SK-N-SH (cell line): ENCODE data around the gene RNF151. TPM values are rescaled to one million over a fixed set of nuclear protein-coding genes. Genes with fewer than 3 reads are reported as not detected.

ENCODE experiments used
- CTCF ChIA-PET: fragments of 300-600, 350-600 bp; formaldehyde crosslinking; extraction: SDS; loops from one replicate; lab custom pipeline; 2021; lab: Yijun Ruan, JAX
- POLR2A ChIA-PET: fragments of 350-600 bp; sonication (Branson Sonifier 250); formaldehyde crosslinking; extraction: SDS; loops from one replicate; lab custom pipeline; 2020; ENCODE audit warnings: antibody characterized with exemption, inconsistent platforms; lab: Yijun Ruan, JAX
- DNase-seq: peaks from one replicate; pipeline ENCODE4 v3.0.0; 2012
- H2AFZ ChIP-seq: fragments of 200-600 bp; sonication (generic); 2 replicates; pipeline ENCODE4 v1.8.1; 2016; ENCODE audit warnings: antibody characterized with exemption, mild to moderate bottlenecking, low read depth
- H3F3A ChIP-seq: fragments of 200-600 bp; sonication (generic); replicated peaks from 2 replicates; pipeline ENCODE3; 2016; ENCODE audit warnings: antibody characterized with exemption, mild to moderate bottlenecking; ENCODE audit not compliant: insufficient read depth
- H3K27ac ChIP-seq, 2 experiments: fragments of 200-500 bp in 1 of 2; fragments of 200-600 bp in 1 of 2; sonication (Bioruptor generic) in 1 of 2; sonication (generic), shearing (Covaris generic) in 1 of 2; 2 replicates each; pipeline versions ENCODE4 v1.5.1 to v1.6.1; 2014 to 2016; ENCODE audit warnings: low read depth in 2 of 2, inconsistent platforms in 1 of 2, low read length in 1 of 2, mild to moderate bottlenecking in 1 of 2, mixed read lengths in 1 of 2
- H3K27me3 ChIP-seq: fragments of 200-600 bp; sonication (generic), shearing (Covaris generic); 2 replicates; pipeline ENCODE4 v1.6.1; 2016; ENCODE audit warnings: mixed run types; ENCODE audit not compliant: insufficient read depth
- H3K36me3 ChIP-seq, 2 experiments: fragments of 200-500 bp in 1 of 2; fragments of 200-600 bp in 1 of 2; sonication (Bioruptor generic) in 1 of 2; sonication (generic) in 1 of 2; replicated peaks in 1 of 2; 2 replicates each; pipeline versions ENCODE3 to v1.5.1; 2014 to 2016; ENCODE audit warnings: low read length in 1 of 2, mild to moderate bottlenecking in 1 of 2; ENCODE audit not compliant: insufficient read depth in 2 of 2, control insufficient read depth in 1 of 2
- H3K4me1 ChIP-seq, 2 experiments: fragments of 200-500 bp in 1 of 2; fragments of 200-600 bp in 1 of 2; sonication (Bioruptor generic) in 1 of 2; sonication (generic), shearing (Covaris generic) in 1 of 2; 2 replicates each; pipeline versions ENCODE4 v1.5.1 to v1.6.1; 2014 to 2016; ENCODE audit warnings: low read depth in 1 of 2, low read length in 1 of 2, mixed run types in 1 of 2; ENCODE audit not compliant: insufficient read depth in 2 of 2, control insufficient read depth in 1 of 2
- H3K4me2 ChIP-seq: fragments of 200-600 bp; sonication (generic), shearing (Covaris generic); 2 replicates; pipeline ENCODE4 v1.6.1; 2017; ENCODE audit warnings: mixed run types
- H3K4me3 ChIP-seq, 2 experiments: fragments of 200-500 bp in 1 of 2; fragments of 200-600 bp in 1 of 2; sonication (Bioruptor generic) in 1 of 2; sonication (generic), shearing (Covaris generic) in 1 of 2; 2 replicates each; pipeline versions ENCODE4 v1.5.1 to v1.8.1; 2014 to 2016; ENCODE audit warnings: low read depth in 2 of 2, inconsistent platforms in 1 of 2, low read length in 1 of 2, mild to moderate bottlenecking in 1 of 2, mixed read lengths in 1 of 2, moderate library complexity in 1 of 2
- H3K79me2 ChIP-seq: fragments of 200-600 bp; sonication (generic); 2 replicates; pipeline ENCODE4 v1.8.1; 2017; ENCODE audit warnings: mild to moderate bottlenecking; ENCODE audit not compliant: insufficient read depth
- H3K9ac ChIP-seq: fragments of 200-600 bp; sonication (generic); 2 replicates; pipeline ENCODE4 v1.6.1; 2017; ENCODE audit warnings: mixed run types
- H3K9me2 ChIP-seq: fragments of 200-600 bp; sonication (generic); 2 replicates; pipeline ENCODE4 v1.6.1; 2017; ENCODE audit warnings: mixed run types
- H3K9me3 ChIP-seq: fragments of 200-600 bp; sonication (generic); 2 replicates; pipeline ENCODE4 v1.6.1; 2017; ENCODE audit warnings: mixed run types, mild to moderate bottlenecking, moderate library complexity
- H4K20me1 ChIP-seq: fragments of 200-600 bp; sonication (generic); 2 replicates; pipeline ENCODE4 v1.6.1; 2017; ENCODE audit warnings: mild to moderate bottlenecking, mixed run types; ENCODE audit not compliant: insufficient read depth
- CHD2 ChIP-seq: fragments of 150-350 bp; IDR thresholded peaks from 2 replicates; pipeline ENCODE4 v1.6.1; 2018; ENCODE audit warnings: low read length; ENCODE audit not compliant: partially characterized antibody
- ELF1 ChIP-seq: IDR thresholded peaks from 2 replicates; pipeline ENCODE4 v1.4.0; 2012
- FOXJ3 ChIP-seq: sonication (generic); formaldehyde crosslinking; IDR thresholded peaks from 2 replicates; pipeline ENCODE4 v1.5.1; 2020; ENCODE audit warnings: mild to moderate bottlenecking, missing genetic modification reagents
- FOXM1 ChIP-seq: IDR thresholded peaks from 2 replicates; pipeline ENCODE4 v1.4.0; 2012; ENCODE audit warnings: low read depth, mild to moderate bottlenecking
- GABPA ChIP-seq: IDR thresholded peaks from 2 replicates; pipeline ENCODE4 v1.4.0; 2012; ENCODE audit warnings: low read depth, mild to moderate bottlenecking
- MAX ChIP-seq: IDR thresholded peaks from 2 replicates; pipeline ENCODE4 v1.4.0; 2012; ENCODE audit warnings: low read depth
- MEF2A ChIP-seq: IDR thresholded peaks from 2 replicates; pipeline ENCODE4 v1.4.0; 2012; ENCODE audit warnings: low read depth, borderline replicate concordance
- MXI1 ChIP-seq: IDR thresholded peaks from 2 replicates; pipeline ENCODE4 v1.6.1; 2012; ENCODE audit warnings: mild to moderate bottlenecking, low read depth, low read length, improper control_type of control experiment
- NFIC ChIP-seq: IDR thresholded peaks from 2 replicates; pipeline ENCODE4 v1.4.0; 2012; ENCODE audit warnings: borderline replicate concordance
- NRF1 ChIP-seq: IDR thresholded peaks from 2 replicates; pipeline ENCODE4 v1.6.1; 2012; ENCODE audit warnings: low read depth, mild to moderate bottlenecking, low read length
- PBX3 ChIP-seq: IDR thresholded peaks from 2 replicates; pipeline ENCODE4; 2012
- RCOR1 ChIP-seq: fragments of 150-350 bp; IDR thresholded peaks from 2 replicates; pipeline ENCODE4 v1.6.1; 2017; ENCODE audit warnings: antibody characterized with exemption, low read length
- REST ChIP-seq: IDR thresholded peaks from 2 replicates; pipeline ENCODE4 v1.6.1; 2012; ENCODE audit warnings: mild to moderate bottlenecking, low read depth, low read length, moderate library complexity
- SIN3A ChIP-seq: IDR thresholded peaks from 2 replicates; pipeline ENCODE4 v1.6.1; 2012; ENCODE audit warnings: low read depth, mild to moderate bottlenecking, low read length, moderate library complexity, borderline replicate concordance
- TAF1 ChIP-seq: IDR thresholded peaks from 2 replicates; pipeline ENCODE4 v1.6.1; 2012; ENCODE audit warnings: low read depth, mild to moderate bottlenecking, low read length, moderate library complexity, borderline replicate concordance
- TCF12 ChIP-seq: IDR thresholded peaks from 2 replicates; pipeline ENCODE4 v1.4.0; 2012
- USF1 ChIP-seq: IDR thresholded peaks from 2 replicates; pipeline ENCODE4 v1.4.0; 2012; ENCODE audit warnings: low read depth, borderline replicate concordance
- YY1 ChIP-seq: IDR thresholded peaks from 2 replicates; pipeline ENCODE4 v1.4.0; 2012; ENCODE audit warnings: low read depth, mild to moderate bottlenecking
- WGBS: methylation state at CpG from one replicate; pipeline ENCODE4 v1.1.6; 2017; ENCODE audit warnings: low lambda C conversion rate; 5-methylcytosine and 5-hydroxymethylcytosine counted together
- polyA plus RNA-seq, 3 experiments: library from polyadenylated mRNA; depleted of rRNA; stranded (reverse); fragments of >200 nt; gene quantifications; 2 replicates each; pipeline ENCODE4 v1.2.3, GENCODE V29; 2012

The RNF151 gene
- polyA plus RNA-seq, 1 of the 3 experiments (the other 2 are of a cell fraction): 0.07 TPM

GRCh38 chr16:2006317-2006716 lies 39.7 kb downstream of the RNF151 start:
- Histone ChIP-seq H3K9me3 (no peaks in the 10 kb centered on the region), H3K27me3 (no peaks in the 10 kb centered on the region), H3K36me3 (peaks cover 3 to 28% of the 10 kb centered on the region in 2 experiments), H3K4me2 (no peak overlapping the region), H3K79me2 (peaks cover 86% of the 10 kb centered on the region), H3K9ac (no peak overlapping the region), H3K4me3 (no peak overlapping the region), H3F3A (peaks cover 15% of the 10 kb centered on the region), H3K4me1 (peaks cover 24 to 61% of the 10 kb centered on the region in 2 experiments; a peak in 3 of 4 replicates), H3K9me2 (no peaks in the 10 kb centered on the region), H3K27ac (no peak overlapping the region; a peak in 1 of 4 replicates), H2AFZ (no peak overlapping the region), H4K20me1 (peaks cover 73% of the 10 kb centered on the region)
- no peak for DNase-seq
- ChIA-PET POLR2A (no interaction called here), CTCF (interaction anchor here (4.1 kb wide), 1 partner anchor 148 kb away, joined by 26 read pairs; the partner anchor contains the start of gene TRAF7)
- no peak for TF ChIP-seq PBX3
- TF ChIP-seq NFIC: no peak
- no peak for TF ChIP-seq RCOR1
- TF ChIP-seq REST: no peak
- no peak for TF ChIP-seq TCF12
- no peak for TF ChIP-seq FOXM1
- no peak for TF ChIP-seq CHD2
- no peak for TF ChIP-seq USF1
- 97% methylated on average over 4 of the region's 8 CpGs for WGBS

- Histone ChIP-seq H3K27ac (peak overlapping the region in 1 of 2 experiments; percentile 19; a peak in 1 of 4 replicates), H3K4me3 (peak overlapping the region; percentile 90 to 91; a peak in 3 of 4 replicates), H2AFZ (no peak overlapping the region), H3K9me3 (no peaks in the 10 kb centered on the region), H4K20me1 (peaks cover 65% of the 10 kb centered on the region), H3K36me3 (peaks cover 3 to 19% of the 10 kb centered on the region in 2 experiments), H3K9me2 (no peaks in the 10 kb centered on the region), H3K4me2 (peak overlapping the region; percentile 97), H3K4me1 (peaks cover 24 to 61% of the 10 kb centered on the region in 2 experiments; a peak in 3 of 4 replicates), H3K9ac (peak overlapping the region; percentile 95), H3K27me3 (no peaks in the 10 kb centered on the region), H3F3A (peaks cover 15% of the 10 kb centered on the region), H3K79me2 (peaks cover 82% of the 10 kb centered on the region)
- TF ChIP-seq MEF2A: no peak
- TF ChIP-seq ELF1: no peak
- no peak for TF ChIP-seq FOXM1
- no peak for TF ChIP-seq MAX
- no peak for TF ChIP-seq PBX3
- TF ChIP-seq CHD2: no peak
- no peak for TF ChIP-seq YY1
- no peak for TF ChIP-seq FOXJ3
- TF ChIP-seq NRF1: no peak
- no peak for TF ChIP-seq GABPA
- TF ChIP-seq SIN3A: no peak
- TF ChIP-seq TAF1: no peak
- no peak for TF ChIP-seq MXI1
- TF ChIP-seq TCF12: no peak
- 95% methylated on average over 8 of the region's 16 CpGs for WGBS
- DNase-seq: no peak
- CTCF ChIA-PET: interaction anchor here (1.1 to 1.7 kb wide), 2 partner anchors 18 to 40 kb away, joined by 3 to 5 read pairs; partner anchors contain the start of genes NTHL1 and TSC2
- POLR2A ChIA-PET: interaction anchor here (1.4 kb wide), 1 partner anchor 148 kb away, joined by 8 read pairs; the partner anchor contains the start of gene TRAF7
Measured at GRCh38 chr16:2007081-2007836, 40.6 kb downstream of the RNF151 start.
